T-helper 2 cell treated with Interferon-gamma antibody and Interleukin-4, amounts not matched to agents 5 μg/mL and 100 μg/mL, for 36 hours (primary cell): Measurements from ENCODE around the gene RIMBP2.

ENCODE experiments used
- DNase-seq: peaks from one replicate; pipeline ENCODE4 v3.0.0; 2021; ENCODE audit warnings: low spot score
- H3K27ac Mint-ChIP-seq: one replicate; pipeline ENCODE4 v1.8.0; 2021; ENCODE audit warnings: mild to moderate bottlenecking, mixed read lengths
- H3K27me3 Mint-ChIP-seq: one replicate; pipeline ENCODE4 v1.8.0; 2021; ENCODE audit warnings: low read depth, mixed read lengths
- H3K36me3 Mint-ChIP-seq: one replicate; pipeline ENCODE4 v1.8.0; 2021; ENCODE audit warnings: low read depth, mixed read lengths
- H3K4me1 Mint-ChIP-seq: one replicate; pipeline ENCODE4 v1.8.0; 2021; ENCODE audit warnings: low read depth, mixed read lengths
- H3K4me3 Mint-ChIP-seq: one replicate; pipeline ENCODE4 v1.8.0; 2022; ENCODE audit warnings: mild to moderate bottlenecking, moderate library complexity, mixed read lengths
- H3K9me3 Mint-ChIP-seq: one replicate; pipeline ENCODE4 v1.8.0; 2021; ENCODE audit warnings: mixed read lengths

RIMBP2 gene

DNA sequence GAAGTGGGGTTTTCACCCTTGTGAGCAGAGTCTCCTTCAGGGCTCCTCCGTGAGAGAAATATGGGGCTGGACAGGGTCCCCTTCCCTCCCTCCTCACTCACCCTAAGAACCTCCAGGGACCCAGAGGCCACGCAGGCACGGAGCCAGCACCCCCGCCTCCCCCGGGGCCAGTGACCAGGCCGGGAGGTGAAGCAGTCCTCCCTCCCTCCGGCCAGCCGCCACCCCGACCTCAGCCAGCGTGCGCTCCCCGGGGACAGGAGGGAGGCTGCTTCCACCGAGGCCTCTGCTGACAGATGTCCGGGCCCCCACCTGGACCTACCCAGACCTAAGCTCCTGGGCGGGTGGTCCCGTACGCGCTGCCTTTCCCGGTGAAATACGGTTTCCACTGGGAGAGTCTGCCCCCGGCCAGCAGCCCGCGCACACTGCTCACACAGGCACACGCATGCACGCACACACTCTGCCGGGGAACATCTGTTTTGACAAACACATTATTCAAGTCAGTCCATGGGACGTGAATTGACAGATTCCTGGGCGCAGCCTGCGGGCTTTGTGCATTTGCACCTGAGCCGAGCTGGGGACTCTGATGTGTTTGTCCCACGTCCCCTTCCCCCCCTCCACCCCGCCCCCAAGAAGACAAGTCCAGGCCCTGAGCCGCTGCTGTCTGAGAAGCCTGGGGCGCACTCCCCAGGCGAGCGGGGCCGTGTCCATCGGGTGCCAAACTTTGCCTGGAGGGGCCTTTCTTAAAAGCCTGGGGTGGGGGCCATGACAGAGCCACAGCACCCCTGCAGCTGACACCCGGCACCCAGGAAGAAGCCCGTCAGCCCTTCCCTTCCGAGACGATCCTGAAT lies 725 bp downstream of the RIMBP2 start:
- Mint-ChIP-seq H3K36me3 (no peaks in the 10 kb centered on the region), H3K4me3 (no peak overlapping the region), H3K27me3 (peaks cover 48% of the 10 kb centered on the region), H3K27ac (no peak overlapping the region), H3K9me3 (no peaks in the 10 kb centered on the region), H3K4me1 (no peaks in the 10 kb centered on the region)
- DNase-seq = no peak

DNA sequence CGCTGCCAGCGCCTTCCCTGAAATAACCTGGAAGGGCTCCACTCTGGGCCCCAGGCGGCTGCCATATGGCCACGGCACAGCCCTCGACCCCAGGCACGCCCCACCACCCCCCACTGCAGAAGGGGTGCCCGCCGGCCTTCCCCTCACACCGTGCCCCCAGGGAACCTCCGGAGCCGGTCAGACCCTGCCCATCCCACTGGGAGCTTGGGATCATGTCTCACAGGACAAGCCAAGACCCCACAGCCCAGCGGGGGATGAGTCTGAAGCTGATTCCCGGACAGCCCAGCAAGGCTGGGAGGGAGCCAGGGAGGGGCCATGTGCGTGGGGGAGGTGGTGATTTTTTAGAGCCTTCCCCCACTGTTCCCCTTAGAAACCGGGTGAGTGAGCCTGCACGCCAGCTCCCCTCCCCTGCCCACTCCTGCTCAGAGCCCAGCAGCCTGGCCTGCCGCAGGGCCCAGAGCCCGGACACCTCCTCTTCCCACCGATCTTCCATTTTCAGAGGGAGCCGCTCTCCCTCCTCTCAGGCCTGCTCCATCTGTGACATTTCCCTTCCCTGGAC lies 1.4 kb downstream of the RIMBP2 start:
- no peaks in the 10 kb centered on the region for H3K4me1 Mint-ChIP-seq
- peaks cover 48% of the 10 kb centered on the region for H3K27me3 Mint-ChIP-seq
- no peak overlapping the region for H3K27ac Mint-ChIP-seq
- H3K9me3 Mint-ChIP-seq = no peaks in the 10 kb centered on the region
- H3K4me3 Mint-ChIP-seq = no peak overlapping the region
- H3K36me3 Mint-ChIP-seq = no peaks in the 10 kb centered on the region
- no peak for DNase-seq

DNA sequence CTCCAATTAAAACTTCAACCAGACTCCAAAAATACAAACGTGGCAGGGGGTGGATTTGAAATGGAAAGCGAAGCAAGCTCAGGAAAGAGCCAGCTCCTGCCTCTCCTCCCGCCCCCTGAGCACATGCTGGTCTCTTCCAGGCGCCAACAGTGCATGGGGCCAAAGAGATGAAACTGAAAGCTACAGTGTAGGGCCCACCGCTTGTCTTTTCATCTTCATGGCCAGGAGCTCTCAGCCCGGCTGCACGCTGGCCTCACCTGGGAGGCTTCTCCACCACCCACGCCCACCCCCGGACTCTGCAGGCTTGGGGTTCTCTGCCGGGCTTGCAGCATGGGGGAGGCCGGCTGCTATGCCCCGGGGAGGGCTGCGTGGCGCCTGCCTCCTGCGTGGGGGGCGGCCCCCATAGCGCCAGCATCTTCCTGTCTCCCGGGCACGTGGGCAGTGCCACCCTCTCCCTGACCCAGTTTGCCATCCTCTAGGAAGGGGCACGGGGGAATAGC lies 2.0 kb downstream of the RIMBP2 start:
- no peak overlapping the region for H3K4me3 Mint-ChIP-seq
- no peaks in the 10 kb centered on the region for H3K9me3 Mint-ChIP-seq
- no peaks in the 10 kb centered on the region for H3K4me1 Mint-ChIP-seq
- H3K36me3 Mint-ChIP-seq = no peaks in the 10 kb centered on the region
- DNase-seq = no peak
- H3K27me3 Mint-ChIP-seq = peaks cover 48% of the 10 kb centered on the region
- H3K27ac Mint-ChIP-seq = no peak overlapping the region

DNA sequence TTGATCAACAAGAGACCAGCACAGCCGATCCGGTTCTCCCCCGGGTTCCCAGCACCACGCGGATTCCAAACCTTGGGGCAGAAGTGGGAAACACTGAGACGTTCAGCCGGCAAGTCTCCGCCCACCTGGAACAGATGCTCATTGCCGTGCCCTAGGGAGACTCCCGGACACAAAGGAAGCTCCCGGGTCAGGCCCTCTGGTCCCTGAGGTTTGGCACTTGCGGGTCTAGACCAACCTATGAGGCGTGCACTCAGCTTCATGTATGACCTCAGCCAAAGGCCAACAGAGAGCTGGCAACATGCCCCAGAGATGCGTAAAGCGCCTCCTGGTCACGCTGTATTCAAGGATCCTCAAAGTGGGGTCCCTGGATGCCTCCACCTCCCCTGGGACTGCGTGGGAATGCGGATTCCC lies 2.5 kb downstream of the RIMBP2 start:
- no peaks in the 10 kb centered on the region for H3K36me3 Mint-ChIP-seq
- H3K4me1 Mint-ChIP-seq = no peaks in the 10 kb centered on the region
- H3K9me3 Mint-ChIP-seq = no peaks in the 10 kb centered on the region
- H3K27me3 Mint-ChIP-seq = peaks cover 48% of the 10 kb centered on the region
- no peak overlapping the region for H3K27ac Mint-ChIP-seq
- no peak overlapping the region for H3K4me3 Mint-ChIP-seq
- DNase-seq = no peak

DNA sequence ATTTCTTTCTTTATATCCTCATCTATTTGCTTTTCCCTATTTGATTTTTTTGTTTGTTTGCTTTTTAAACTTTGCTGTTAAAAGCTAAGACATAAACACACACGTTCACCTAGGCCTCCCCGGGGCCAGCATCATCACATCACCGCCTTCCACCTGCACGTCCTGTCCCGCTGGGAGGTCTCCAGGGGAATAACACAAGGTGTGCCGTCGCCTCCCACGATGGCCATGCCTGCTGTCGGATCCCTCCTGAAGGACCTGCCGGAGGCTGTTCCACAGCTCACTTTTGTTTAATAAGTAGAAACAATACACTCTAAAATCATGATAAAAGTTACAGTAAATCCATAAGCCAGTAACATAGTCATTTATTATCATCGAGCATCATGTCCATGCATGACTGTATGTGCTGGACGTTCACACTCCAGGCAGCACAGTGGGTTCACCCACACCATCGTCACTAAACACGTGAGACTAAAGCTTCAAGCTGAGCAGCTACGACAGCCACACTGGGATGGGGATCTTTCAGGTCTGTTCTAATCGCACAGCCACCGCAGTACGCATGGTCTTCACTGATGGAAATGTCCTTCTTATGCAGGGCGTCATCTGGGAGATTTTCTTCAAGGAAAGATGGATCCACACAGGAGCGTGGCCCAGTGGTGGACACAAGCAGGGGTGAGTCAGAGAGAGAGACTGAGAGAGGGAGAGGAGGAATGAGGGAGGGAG lies 3.6 kb downstream of the RIMBP2 start:
- Mint-ChIP-seq H3K4me3 (no peak overlapping the region), H3K36me3 (no peaks in the 10 kb centered on the region), H3K4me1 (no peaks in the 10 kb centered on the region), H3K27me3 (peaks cover 40% of the 10 kb centered on the region), H3K27ac (no peak overlapping the region), H3K9me3 (no peaks in the 10 kb centered on the region)
- no peak for DNase-seq

DNA sequence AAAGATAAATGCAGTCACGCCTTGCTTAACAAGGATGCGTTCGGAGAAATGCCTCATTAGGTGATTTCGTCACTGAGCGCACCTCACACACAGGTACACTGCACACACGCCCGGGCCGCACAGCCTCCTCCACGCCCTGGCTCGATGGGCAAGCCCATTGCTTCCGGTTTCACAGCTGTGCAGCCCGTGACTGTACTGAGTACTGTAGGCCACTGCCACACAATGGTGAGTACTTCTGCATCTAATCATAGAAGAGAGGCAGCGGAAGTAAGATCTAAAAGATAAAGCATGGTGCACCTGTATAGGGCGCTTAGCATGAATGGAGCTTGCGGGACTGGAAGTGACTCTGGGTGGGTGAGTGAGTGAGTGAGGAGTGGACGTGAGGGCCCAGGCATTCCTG lies 4.3 kb downstream of the RIMBP2 start:
- no peaks in the 10 kb centered on the region for H3K36me3 Mint-ChIP-seq

DNA sequence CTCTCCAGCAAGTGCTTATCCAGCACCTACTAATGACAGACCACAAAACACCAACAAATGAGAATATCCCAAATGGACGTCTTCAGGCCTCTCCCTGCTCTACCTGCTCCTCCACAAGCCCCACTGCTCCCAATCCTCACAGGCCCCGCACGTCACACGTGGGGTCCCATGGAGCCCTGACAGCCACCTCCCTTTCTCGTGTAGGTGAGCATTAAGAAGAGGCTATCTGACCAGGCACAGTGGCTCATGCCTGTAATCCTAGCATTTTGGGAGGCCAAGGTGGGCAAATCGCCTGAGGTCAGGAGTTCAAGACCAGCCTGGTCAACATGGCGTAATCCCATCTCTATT lies 5.4 kb downstream of the RIMBP2 start:
- DNase-seq = no peak
- no peak overlapping the region for H3K4me3 Mint-ChIP-seq
- H3K4me1 Mint-ChIP-seq = no peaks in the 10 kb centered on the region
- no peak overlapping the region for H3K27ac Mint-ChIP-seq
- H3K9me3 Mint-ChIP-seq = no peaks in the 10 kb centered on the region
- no peaks in the 10 kb centered on the region for H3K36me3 Mint-ChIP-seq
- peaks cover 23% of the 10 kb centered on the region for H3K27me3 Mint-ChIP-seq

More for the DNA sequence above, 4.3 kb downstream of the RIMBP2 start:
- H3K9me3 Mint-ChIP-seq = no peaks in the 10 kb centered on the region
- no peaks in the 10 kb centered on the region for H3K4me1 Mint-ChIP-seq
- no peak overlapping the region for H3K27ac Mint-ChIP-seq
- no peak for DNase-seq
- no peak overlapping the region for H3K4me3 Mint-ChIP-seq
- H3K27me3 Mint-ChIP-seq = peaks cover 33% of the 10 kb centered on the region

DNA sequence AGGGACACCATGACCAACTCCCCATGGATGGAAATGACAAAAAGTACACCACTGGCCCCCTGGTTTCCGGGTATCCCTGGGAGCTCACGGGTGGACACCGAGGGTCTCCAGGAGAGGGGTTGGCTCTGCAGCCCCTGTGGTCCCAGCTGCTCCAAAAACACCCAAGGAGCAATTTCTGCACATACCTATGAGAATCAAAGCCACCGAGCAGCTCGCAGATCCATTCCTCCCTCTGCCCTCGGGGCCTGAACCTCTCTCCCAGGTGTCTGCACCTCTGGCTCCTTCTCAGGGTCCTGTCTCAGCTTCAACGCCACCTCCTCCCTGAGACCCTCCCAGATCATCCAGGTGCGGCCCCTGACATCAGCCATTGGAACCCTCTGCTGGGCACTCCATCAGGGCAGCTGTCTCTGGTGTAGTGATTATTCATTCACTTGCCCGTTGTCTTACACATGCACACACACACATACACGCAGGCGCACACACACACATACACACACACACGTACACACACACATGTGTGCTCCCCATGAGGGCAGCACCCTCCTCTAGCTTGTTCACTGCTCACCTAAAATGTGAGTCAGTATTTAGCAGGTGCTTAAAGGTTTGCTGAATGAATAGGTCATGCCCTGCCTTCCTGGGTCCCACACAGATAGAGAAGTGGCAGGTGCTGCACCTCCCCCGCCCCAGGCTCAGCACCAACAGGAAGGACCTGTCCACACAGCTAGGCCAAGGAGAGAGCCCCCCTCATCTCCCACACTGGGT lies 5.9 kb downstream of the RIMBP2 start:
- H3K4me1 Mint-ChIP-seq = no peaks in the 10 kb centered on the region
- no peak overlapping the region for H3K27ac Mint-ChIP-seq
- H3K4me3 Mint-ChIP-seq = no peak overlapping the region
- H3K27me3 Mint-ChIP-seq = peaks cover 18% of the 10 kb centered on the region
- no peaks in the 10 kb centered on the region for H3K36me3 Mint-ChIP-seq
- no peak for DNase-seq
- H3K9me3 Mint-ChIP-seq = no peaks in the 10 kb centered on the region

DNA sequence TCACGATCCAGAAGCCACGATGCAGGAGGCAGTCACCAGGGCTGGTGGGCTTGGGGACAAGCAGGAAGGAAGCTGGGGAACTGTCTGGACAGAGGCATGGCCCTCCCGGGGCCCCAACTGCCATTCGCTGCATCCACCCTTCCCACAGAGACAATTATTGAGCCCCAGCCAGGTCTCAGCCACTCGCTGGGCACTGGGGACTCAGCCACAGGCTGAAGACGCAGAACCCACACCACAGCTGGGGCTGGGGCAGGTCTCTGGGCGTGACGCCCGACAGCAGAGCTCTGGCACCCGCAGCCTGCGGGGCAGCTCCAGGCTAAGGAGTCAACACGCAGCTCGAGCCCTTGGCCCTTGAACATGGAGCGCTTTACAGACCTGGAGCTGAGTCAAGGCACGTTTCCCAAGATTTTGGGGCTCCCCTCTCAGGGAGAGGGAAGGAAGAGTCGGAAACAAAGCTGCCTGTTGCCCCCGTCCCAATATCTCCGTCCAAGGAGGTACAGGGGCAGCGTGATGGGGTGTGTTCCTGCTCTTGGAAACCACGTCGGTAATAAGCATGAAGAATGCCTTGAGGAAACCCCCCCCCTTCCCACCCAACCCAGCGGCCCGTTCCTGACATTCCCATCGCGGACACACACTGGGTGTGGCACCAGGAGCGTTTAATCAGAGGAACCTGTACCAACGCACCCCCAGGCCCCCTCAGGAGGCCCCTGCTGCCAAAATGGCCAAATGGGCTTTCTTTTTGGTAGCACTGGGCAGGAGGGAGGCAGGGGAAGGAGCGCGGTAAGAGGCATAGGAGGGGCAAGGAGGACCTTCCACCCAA lies 6.7 kb downstream of the RIMBP2 start:
- H3K27me3 Mint-ChIP-seq = peaks cover 15% of the 10 kb centered on the region
- H3K27ac Mint-ChIP-seq = no peak overlapping the region
- H3K4me3 Mint-ChIP-seq = no peak overlapping the region
- H3K9me3 Mint-ChIP-seq = no peaks in the 10 kb centered on the region
- no peak for DNase-seq
- H3K4me1 Mint-ChIP-seq = no peaks in the 10 kb centered on the region
- no peaks in the 10 kb centered on the region for H3K36me3 Mint-ChIP-seq

DNA sequence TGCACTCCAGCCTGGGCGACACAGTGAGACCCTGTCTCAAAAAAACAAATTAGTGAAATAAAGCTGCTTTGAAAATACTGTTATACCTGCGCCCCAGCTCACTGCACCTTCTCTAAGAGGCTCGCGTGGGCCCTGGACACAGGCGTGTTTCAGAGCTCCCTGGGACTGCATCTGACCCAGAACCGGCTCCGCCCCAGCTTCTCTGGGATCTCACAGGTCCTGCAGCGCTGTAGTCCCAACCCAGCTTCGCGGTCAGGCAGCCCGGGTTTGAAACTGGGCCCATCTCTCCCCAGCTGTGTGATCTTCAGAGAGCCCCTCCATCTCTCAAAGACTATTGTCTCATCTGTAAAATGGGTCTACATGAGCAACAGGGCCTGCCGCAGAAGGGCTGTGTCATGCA lies 7.5 kb downstream of the RIMBP2 start:
- no peaks in the 10 kb centered on the region for H3K9me3 Mint-ChIP-seq
- peaks cover 11% of the 10 kb centered on the region for H3K27me3 Mint-ChIP-seq
- no peak overlapping the region for H3K4me3 Mint-ChIP-seq
- H3K4me1 Mint-ChIP-seq = no peaks in the 10 kb centered on the region
- no peak overlapping the region for H3K27ac Mint-ChIP-seq
- H3K36me3 Mint-ChIP-seq = no peaks in the 10 kb centered on the region
- DNase-seq = no peak

DNA sequence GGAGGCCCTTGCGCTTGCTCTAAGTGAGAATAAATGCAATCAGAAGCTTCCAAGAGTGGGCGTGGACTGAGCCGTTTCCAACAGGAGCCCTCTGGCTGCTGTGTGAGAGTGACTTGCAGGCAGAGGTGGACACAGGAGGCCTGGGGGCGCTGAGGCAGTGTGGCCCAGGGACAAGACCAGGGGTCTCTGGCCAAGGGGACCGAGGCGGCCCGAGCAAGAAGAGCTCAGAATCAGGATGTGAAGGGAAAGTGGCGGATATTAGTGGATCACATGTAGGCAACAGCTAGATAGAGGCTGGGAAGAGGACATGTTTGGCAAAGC lies 8.6 kb downstream of the RIMBP2 start:
- no peaks in the 10 kb centered on the region for H3K36me3 Mint-ChIP-seq
- H3K4me3 Mint-ChIP-seq = no peak overlapping the region
- no peaks in the 10 kb centered on the region for H3K4me1 Mint-ChIP-seq
- no peak overlapping the region for H3K27ac Mint-ChIP-seq
- peaks cover 2% of the 10 kb centered on the region for H3K27me3 Mint-ChIP-seq
- no peaks in the 10 kb centered on the region for H3K9me3 Mint-ChIP-seq
- no peak for DNase-seq

DNA sequence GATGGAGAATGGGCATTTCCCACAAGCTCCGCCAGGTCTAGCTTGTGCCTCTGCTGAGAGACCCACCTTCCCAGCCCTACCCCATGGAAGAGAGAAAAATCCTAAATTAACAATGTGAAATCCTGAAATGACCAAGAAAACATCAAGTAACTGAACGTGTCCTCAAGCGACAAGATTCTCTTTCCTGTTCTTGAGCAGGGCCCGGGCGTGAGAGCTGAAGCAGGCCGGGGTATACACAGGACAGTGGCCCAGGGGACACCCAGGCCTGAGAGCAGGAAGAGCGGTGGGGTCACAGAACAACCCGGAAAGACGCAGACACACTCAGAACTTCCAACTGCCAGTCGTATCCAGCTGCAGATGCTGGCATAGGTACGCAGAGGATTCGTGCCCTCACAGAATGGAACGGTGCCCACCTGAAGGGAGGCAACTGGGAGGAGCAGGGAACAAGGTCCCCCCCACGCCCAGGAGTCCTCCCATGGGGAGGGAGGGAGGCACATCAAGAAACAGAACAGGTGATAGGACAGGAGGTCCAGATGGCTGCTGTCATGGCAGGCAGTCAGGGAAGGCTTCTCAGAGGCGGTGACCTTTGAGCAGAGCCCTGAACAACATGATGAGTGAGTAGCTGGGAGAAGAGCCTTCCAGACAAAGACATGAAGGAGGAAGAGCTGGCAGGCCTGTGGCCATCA lies 9.1 kb downstream of the RIMBP2 start:
- no peaks in the 10 kb centered on the region for H3K4me1 Mint-ChIP-seq
- H3K4me3 Mint-ChIP-seq = no peak overlapping the region
- no peak overlapping the region for H3K27ac Mint-ChIP-seq
- no peaks in the 10 kb centered on the region for H3K36me3 Mint-ChIP-seq
- no peaks in the 10 kb centered on the region for H3K27me3 Mint-ChIP-seq
- no peaks in the 10 kb centered on the region for H3K9me3 Mint-ChIP-seq
- no peak for DNase-seq

DNA sequence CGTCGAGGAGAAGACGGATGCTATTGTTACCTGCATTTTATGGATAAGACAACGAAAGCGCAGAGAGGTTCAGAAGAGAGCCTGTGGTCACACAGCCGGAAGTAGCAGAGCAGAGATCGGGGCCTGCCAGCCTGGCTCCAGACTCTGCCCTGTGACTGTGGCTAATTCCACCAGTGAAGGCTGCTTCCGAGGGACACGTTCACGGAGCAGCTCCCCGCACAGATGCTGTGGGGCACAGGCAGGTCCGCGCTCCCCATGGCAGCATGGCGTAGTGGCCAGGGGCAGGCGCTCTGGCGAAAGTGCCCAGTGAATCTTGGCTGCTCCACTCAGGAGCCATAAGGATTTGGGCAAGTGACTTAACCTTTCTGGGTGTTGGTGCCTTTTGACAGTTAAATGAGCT lies 9.8 kb downstream of the RIMBP2 start:
- H3K4me1 Mint-ChIP-seq = no peaks in the 10 kb centered on the region
- no peak overlapping the region for H3K4me3 Mint-ChIP-seq

More for the DNA sequence above, 9.8 kb downstream of the RIMBP2 start:
- DNase-seq = no peak
- no peaks in the 10 kb centered on the region for H3K36me3 Mint-ChIP-seq
- H3K27me3 Mint-ChIP-seq = no peaks in the 10 kb centered on the region
- no peak overlapping the region for H3K27ac Mint-ChIP-seq
- H3K9me3 Mint-ChIP-seq = no peaks in the 10 kb centered on the region
